ENCODE results near the gene RGS9. TPM values are rescaled to one million over a fixed set of nuclear protein-coding genes. Genes with fewer than 3 reads are reported as not detected.

The RGS9 gene
- total and polyA plus RNA-seq, 2 experiments from 2014 or later, result 3.1 to 3.3 TPM

- TF ChIP-seq EZH2phosphoT487 (IDR thresholded peaks at IDR 0.05; ENCODE audit: low read depth, severe bottlenecking, unreplicated experiment) (no peak), EZH2 (IDR thresholded peaks at IDR 0.05; ENCODE audit: borderline replicate concordance) (no peak), CTCF (IDR thresholded peaks at IDR 0.05; ENCODE audit: poor library complexity) (no peak)
- H3K4me3 ChIP-seq, result no peak overlapping the region
- WGBS (ENCODE audit: low lambda C conversion rate, missing lambda C conversion rate), result 69% methylated on average over 4 of the region's 4 CpGs
Observed at GRCh38 chr17:65261152-65261551, 124.0 kb downstream of the RGS9 start.

GRCh38 chr17:65261682-65262636 lies 124.8 kb downstream of the RGS9 start:
- Histone ChIP-seq H3K27ac (no peak overlapping the region), H3K4me2 (no peak overlapping the region), H3K79me2 (no peaks in the 10 kb centered on the region)

More at GRCh38 chr17:65261152-65261551, 124.0 kb downstream of the RGS9 start:
- H3K79me2 ChIP-seq, result no peaks in the 10 kb centered on the region
- no peaks in the 10 kb centered on the region for H3K9me2 ChIP-seq (replicated peaks; ENCODE audit: insufficient read depth)
- no peaks in the 10 kb centered on the region for H3K4me1 ChIP-seq (ENCODE audit: insufficient read depth)
- DNase-seq (ENCODE audit: low spot score), result no peak
- no peaks in the 10 kb centered on the region for H4K20me1 ChIP-seq (ENCODE audit: insufficient read depth, poor library complexity, severe bottlenecking)
- no peak overlapping the region for H3K27ac ChIP-seq
- no peak overlapping the region for H2AFZ ChIP-seq
- no peaks in the 10 kb centered on the region for H3K9me3 ChIP-seq (ENCODE audit: low read depth)
- no peaks in the 10 kb centered on the region for H3K36me3 ChIP-seq (replicated peaks; ENCODE audit: insufficient read depth, low read depth)
- no peak overlapping the region for H3K4me2 ChIP-seq
- H3K27me3 ChIP-seq, result no peaks in the 10 kb centered on the region

GRCh38 chr17:65265276-65265675 lies 128.1 kb downstream of the RGS9 start:
- no peak for DNase-seq (ENCODE audit: low spot score)
- no peaks in the 10 kb centered on the region for H3K9me3 ChIP-seq (ENCODE audit: low read depth)
- TF ChIP-seq CTCF (IDR thresholded peaks at IDR 0.05; ENCODE audit: poor library complexity) (no peak), EZH2phosphoT487 (IDR thresholded peaks at IDR 0.05; ENCODE audit: low read depth, severe bottlenecking, unreplicated experiment) (no peak), EZH2 (IDR thresholded peaks at IDR 0.05; ENCODE audit: borderline replicate concordance) (no peak)
- no peaks in the 10 kb centered on the region for H3K4me1 ChIP-seq (ENCODE audit: insufficient read depth)
- no peak overlapping the region for H2AFZ ChIP-seq
- H3K4me2 ChIP-seq, result no peak overlapping the region
- no peaks in the 10 kb centered on the region for H3K36me3 ChIP-seq (replicated peaks; ENCODE audit: insufficient read depth, low read depth)
- no peak overlapping the region for H3K27ac ChIP-seq
- no peaks in the 10 kb centered on the region for H3K27me3 ChIP-seq
- H3K4me3 ChIP-seq, result no peak overlapping the region
- H3K9me2 ChIP-seq (replicated peaks; ENCODE audit: insufficient read depth), result no peaks in the 10 kb centered on the region
- H4K20me1 ChIP-seq (ENCODE audit: insufficient read depth, poor library complexity, severe bottlenecking), result no peaks in the 10 kb centered on the region
- no peaks in the 10 kb centered on the region for H3K79me2 ChIP-seq

More at GRCh38 chr17:65261682-65262636, 124.8 kb downstream of the RGS9 start:
- H4K20me1 ChIP-seq (ENCODE audit: insufficient read depth, poor library complexity, severe bottlenecking), result no peaks in the 10 kb centered on the region
- H2AFZ ChIP-seq, result no peak overlapping the region
- WGBS (ENCODE audit: low lambda C conversion rate, missing lambda C conversion rate), result 85% methylated on average over 8 of the region's 8 CpGs
- no peaks in the 10 kb centered on the region for H3K4me1 ChIP-seq (ENCODE audit: insufficient read depth)
- no peak overlapping the region for H3K4me3 ChIP-seq
- DNase-seq (ENCODE audit: low spot score), result no peak
- H3K27me3 ChIP-seq, result no peaks in the 10 kb centered on the region
- TF ChIP-seq EZH2phosphoT487 (IDR thresholded peaks at IDR 0.05; ENCODE audit: low read depth, severe bottlenecking, unreplicated experiment), result no peak
- TF ChIP-seq CTCF (IDR thresholded peaks at IDR 0.05; ENCODE audit: poor library complexity), result no peak
- TF ChIP-seq EZH2 (IDR thresholded peaks at IDR 0.05; ENCODE audit: borderline replicate concordance), result no peak
- H3K9me3 ChIP-seq (ENCODE audit: low read depth), result no peaks in the 10 kb centered on the region
- H3K9me2 ChIP-seq (replicated peaks; ENCODE audit: insufficient read depth), result no peaks in the 10 kb centered on the region
- no peaks in the 10 kb centered on the region for H3K36me3 ChIP-seq (replicated peaks; ENCODE audit: insufficient read depth, low read depth)
